Esophagus mucosa (tissue), 1 donor: ENCODE results near the gene UPK2. TPM values are rescaled to one million over a fixed set of nuclear protein-coding genes. Genes with fewer than 3 reads are reported as not detected.

Source experiments
- ATAC-seq: fragments of 200-7000 bp; cut with Tn5 transposase; one replicate; pipeline ENCODE4 v1.9.1; 2020
- total RNA-seq: library from RNA; stranded (reverse); gene quantifications from one replicate; pipeline ENCODE4 v1.2.4, GENCODE V29; 2023
- donor health status: DM: yes; HTN: yes; CAD: no.

UPK2 gene
- total RNA-seq, 1 donor from 2014 or later = 0.32 TPM

DNA sequence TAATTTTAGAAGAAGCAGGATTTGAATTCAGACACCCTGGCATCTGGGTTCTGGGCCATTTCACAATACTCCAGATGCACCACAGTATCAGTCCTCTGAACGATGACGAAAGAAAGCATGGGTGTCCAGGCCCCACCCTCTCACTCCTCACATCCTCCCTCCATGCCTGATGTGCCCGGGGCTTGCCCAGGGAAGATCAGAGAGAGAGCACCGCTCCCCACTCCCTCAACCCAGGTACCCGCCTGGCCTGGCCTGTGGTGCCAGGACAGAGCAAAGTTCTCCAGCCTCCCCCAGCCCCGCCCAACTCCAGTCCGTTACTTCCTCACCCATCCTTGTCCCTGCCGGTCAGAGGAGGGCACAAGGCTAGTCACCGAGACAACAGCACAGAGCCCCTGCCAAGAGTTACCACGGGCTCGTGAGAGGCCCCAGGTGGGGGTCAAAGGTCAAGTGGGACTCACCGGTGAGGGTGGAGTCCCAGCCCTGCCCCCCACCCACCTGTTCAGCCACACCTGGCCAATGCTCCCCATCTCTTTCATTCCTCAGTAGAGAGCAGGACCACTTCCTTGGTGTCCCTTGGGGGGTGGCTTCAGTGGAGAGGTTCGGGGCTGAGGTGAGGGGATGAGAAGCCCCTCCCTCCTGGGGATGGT is 38.5 kb upstream of the UPK2 start:
- ATAC-seq = peak; percentile 16

- ATAC-seq = peak; percentile 0
Measured at GRCh38 chr11:118918128-118918685, 37.9 kb upstream of the UPK2 start.

GRCh38 chr11:118918686-118919280 is 37.3 kb upstream of the UPK2 start:
- no peak for ATAC-seq

DNA sequence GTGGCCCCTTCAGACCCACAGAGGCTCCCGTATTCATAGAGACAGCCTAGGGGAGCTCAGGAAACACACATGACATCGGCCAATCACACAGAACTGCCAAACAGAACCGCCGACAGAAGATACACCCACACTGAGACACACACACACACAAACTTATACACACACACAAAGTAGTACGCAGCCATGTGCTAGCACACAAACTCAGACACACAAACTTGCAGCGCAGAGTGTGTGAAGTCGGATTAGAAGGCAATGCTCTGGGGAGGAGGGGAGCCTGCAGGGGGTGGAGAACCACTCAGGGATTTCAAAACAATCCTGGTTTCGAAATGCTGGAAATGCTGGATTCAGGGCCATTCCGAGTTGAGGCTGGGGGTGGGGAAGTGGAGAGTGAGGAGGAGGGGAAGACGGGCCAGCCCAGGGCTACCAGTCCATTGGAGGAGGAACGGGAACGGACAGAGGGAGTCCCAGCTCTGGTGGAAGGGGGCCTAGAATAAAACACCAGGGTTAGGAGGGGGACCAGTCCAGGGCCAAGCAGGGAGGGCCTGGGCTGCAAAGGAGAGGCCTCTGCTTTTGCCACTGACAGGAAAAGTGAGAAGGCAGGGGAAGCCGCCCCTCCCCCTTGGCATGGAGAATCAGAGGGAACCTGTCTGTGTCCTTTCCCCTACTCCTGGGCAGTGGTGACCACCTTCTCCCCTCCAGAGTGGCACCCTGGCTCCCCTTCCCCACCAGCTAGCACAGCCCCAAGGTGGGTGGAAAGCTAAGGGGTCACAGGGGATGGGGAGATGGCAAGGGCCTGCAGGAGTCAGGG is 34.8 kb upstream of the UPK2 start:
- ATAC-seq = peak; percentile 0

DNA sequence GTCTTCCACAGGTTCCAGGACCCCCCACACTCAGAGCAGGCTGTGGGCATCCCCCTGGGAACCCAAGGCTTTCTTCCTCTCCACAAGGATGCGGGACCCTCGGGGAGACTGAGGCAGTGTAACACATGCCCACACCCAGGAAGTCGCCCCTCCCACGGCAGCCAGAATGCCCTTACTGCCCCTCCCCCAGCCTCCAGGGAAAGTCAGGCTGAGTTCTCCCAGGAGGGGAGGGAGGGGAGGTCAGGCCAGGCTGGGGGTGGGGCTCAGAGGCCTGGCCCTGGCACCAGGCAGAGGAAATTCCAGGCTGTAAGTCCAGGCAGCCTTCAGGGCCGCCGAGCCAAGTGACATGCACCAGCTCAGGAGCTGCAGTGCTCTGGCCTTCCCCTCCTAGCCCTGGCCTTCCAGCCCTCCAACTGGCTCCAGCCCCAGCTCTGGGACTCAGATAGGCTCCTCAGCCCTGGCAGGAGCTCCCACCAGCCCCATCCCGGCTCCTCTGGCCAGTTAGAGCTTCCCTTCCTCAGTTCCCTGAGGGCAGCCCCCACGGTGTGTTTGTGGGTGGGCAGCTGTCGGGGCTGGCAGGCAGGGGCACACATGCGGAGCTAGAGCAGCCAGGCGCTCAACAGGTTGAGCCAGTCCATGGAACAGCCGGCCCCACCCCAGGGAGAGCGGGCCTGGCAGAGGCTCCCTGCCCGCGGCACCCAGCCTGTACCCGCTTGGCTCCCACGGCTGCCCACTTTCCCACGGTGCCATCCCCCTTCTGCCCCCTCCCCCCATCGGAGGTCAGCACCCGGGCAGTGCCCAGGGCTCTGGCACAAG is 34.0 kb upstream of the UPK2 start:
- ATAC-seq = peak; percentile 60

DNA sequence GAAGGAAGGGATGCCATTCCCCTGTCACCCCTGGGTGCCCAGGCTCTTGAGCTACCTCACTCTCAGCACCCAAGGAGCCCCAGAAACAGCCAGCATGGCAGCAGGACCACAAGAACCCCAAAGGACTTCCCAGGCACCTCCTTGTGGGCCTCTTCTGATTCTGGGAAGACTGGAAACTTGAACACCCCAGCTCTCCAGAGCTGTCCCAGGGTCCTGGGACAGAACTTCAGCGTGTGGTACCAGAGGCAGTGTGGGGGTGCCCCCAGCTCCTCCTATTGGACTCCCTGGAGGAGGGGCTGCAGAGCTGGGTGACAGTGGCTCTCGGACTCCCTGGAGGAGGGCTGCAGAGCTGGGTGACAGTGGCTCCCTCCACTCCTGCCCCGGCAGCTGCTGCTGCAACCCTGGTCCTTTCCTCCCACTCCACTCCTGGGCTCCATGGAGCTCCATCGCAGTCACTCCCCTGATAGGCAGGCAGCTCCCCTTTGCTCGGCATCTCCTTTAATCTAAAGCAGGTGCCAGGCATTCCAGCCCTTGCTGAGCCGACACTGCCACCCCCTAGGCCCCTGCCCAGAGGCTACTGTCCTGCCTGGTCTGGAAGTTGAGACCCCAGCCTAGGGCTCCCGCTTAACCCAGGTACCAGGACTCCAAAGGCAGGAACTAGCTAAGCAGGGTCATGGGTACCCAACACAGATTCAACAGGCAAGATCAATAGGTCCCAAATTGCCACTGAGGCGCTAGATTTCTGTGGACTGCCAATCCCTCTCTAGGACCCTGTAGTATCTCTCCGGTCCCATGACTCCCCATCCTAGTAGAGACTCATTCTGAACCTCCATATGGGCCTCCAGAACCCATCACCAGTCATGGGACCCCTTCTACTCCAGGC is 33.1 kb upstream of the UPK2 start:
- no peak for ATAC-seq

- no peak for ATAC-seq
Measured at GRCh38 chr11:118923721-118924587, 32.1 kb upstream of the UPK2 start.

DNA sequence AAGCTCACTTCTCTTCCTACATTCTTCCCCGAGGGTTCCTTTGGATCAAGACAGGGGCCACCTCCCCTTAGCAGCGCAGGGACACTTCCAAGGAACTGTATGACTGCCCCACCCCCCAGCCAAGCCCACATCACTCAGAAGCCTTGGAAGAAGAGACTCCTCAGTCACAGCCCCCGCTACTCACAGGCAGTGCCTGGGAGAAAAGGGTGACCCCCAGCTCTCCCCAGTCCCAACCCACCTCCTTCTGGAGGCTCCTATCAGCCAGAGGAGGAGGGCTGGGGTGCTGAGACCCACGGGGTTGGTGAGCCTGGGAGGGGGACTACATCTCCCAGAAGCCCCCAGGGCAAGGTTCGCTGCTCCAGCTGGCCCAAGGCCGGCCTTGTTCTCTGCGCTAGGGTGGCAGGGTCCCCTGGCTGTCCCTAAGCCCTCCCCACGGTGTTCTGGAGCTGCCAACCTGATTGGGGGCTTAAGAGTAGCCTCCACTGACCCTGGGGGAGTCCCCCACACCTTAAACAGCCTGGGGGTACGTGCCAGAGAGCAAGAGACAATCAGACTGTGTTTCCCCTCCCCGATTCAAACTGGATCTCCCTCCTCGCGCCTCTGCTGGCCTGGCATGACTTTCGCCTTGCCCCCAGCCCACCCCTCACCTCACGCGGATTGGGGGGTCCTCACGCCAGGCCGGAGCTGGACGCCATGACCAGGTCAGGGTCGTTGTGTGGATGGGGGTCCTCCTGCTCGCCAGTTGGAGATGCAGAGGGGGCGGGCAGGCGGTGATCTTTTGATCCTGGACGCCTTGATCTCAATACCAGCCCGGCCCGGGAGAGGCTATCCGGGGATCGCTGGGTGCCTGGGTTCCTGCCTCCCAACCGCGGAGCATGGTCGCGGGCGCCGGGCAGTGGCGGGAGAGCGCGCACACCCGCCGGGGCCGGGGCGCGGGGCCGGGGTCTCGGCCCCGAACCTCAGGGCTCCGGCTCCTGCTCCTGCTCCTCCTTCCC is 31.2 kb upstream of the UPK2 start:
- ATAC-seq = no peak

GRCh38 chr11:118927554-118928100 is 28.5 kb upstream of the UPK2 start:
- ATAC-seq = no peak

GRCh38 chr11:118928101-118928869 is 27.8 kb upstream of the UPK2 start:
- peak; percentile 82 for ATAC-seq

DNA sequence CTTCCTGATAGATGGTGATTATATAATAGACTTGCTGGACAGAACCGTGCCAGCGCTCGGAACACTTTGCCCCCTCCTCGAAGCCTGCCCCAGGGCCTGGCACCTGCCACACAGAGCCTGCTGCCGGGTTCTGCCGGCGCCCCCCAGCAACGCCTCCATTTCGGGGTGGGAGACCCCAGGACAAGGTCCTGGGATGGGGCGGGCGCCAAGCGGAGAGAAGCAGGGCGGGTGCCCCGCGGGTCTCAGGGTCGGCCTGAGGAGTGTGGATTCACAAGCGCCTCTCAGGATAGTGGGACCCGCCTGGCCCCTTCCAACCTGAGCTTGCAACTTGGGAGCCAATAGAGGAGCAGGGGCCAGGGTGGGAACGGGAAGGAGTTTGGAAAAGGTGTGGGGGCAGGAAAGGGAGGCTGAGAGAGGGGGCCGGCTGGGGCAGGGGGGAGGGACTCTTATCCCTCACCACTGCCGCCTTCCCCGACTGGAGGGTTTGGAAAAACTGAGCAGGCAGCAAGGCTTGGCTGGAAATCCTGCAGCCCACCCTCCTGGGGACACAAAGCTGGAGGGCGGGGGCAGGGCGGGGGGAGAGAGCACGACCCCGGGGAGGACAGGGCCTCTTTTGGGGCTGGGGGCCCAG is 27.1 kb upstream of the UPK2 start:
- ATAC-seq = peak; percentile 1

DNA sequence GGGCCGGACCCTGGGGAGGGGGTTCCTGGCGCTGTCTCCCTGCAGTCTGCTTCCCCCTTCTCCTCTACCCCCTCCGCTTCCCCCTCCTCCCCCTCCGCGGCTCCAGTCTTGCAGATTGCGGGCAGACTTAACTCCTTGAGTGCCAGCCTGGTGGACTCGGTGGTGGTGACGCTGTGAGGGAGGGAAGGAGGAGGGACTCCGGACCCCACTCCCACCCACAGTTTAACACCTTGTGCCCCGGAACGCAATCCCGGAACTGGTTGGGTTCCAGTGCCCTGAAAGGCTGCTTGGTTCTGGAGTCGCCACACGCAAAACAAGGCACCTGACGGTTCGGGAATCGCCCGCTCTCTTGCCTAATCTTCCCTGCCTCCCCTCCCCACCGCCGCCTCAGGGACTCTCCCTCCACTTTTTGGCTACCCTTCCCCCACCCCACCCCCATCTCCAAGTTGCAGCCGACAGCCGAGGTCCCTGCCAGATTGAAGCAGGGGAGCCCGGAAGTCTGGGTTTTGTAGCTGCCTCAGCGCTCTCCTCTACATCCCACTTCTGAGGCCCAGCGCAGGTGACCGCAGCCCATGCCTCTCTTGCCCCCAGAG is 26.5 kb upstream of the UPK2 start:
- peak; percentile 40 for ATAC-seq

DNA sequence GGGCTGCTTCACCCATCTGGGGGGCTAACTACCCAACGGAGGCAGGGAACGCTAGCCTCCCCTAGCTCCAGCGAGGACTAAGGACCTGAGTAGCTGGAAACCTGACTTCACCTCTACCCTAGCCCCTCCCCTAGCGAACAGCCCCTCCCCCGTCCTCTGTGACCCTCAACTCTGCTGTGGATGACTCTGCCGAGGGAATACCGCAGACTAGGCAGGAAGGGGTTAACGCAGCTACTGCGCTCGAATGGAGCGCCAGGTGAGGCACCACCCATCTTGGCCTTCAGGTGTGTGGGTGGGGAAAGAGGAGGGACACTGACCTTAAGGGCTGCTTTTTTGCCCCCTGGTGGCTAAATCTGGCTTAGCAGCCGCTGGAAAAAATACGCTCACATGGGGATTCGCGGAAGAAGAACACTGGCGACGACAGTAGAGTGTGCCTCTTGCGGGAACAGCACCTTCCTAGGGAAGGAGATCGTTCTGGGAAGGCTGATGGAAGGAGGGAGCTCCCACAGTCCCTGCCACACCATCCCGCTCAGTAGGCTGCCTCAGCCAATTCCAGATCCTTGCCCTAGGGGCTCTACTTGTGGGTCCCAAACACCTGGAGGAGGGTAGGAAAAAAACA is 25.9 kb upstream of the UPK2 start:
- ATAC-seq = peak; percentile 75

GRCh38 chr11:118931571-118931970 is 24.5 kb upstream of the UPK2 start:
- no peak for ATAC-seq

DNA sequence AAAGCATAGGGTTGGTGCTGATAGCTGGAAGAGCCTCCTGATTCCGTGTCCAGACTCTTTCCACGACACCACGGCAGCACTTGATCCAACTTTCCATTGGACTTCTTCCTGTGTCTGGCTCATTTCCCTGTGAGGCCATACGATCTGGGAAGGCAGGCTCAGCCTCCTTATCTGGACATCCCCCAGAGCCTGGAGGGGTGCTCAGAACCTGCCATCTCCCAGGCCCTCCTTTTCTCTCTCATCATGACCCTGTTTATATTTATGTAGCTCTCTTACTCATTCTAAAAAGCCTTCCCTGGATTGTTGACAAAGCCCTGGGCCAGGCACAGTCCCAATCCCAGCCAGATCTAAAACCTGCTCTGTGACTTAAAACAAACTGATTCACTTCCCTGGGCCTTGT is 22.6 kb upstream of the UPK2 start:
- peak; percentile 32 for ATAC-seq

DNA sequence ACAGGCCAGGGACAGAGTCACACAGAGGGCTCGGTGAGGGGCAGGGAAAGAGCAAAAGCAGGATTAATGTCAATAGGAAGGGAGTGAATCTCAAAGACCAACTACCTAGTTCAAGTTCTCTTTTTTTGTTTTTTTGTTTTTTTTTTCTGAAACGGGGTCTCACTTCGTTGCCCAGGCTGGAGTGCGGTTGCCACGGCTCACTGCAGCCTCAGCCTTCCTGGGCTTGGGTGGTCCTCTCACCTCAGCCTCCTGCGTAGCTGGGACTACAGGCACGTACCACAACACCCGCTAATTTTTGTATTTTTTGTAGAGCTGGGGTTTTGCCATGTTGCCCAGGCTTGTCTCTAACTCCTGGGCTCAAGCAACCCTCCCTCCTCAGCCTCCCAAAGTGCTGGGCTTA is 20.7 kb upstream of the UPK2 start:
- ATAC-seq = no peak
